HG03442 (cell line): ENCODE measurements around the gene GCA.

ENCODE experiments used
- ATAC-seq: cut with Tn5 transposase; IDR thresholded peaks from one replicate; pipeline ENCODE4 v1.9.1; 2021; ENCODE audit warnings: mild to moderate bottlenecking, moderate library complexity; ENCODE audit not compliant: unreplicated experiment

GCA gene, protein sequence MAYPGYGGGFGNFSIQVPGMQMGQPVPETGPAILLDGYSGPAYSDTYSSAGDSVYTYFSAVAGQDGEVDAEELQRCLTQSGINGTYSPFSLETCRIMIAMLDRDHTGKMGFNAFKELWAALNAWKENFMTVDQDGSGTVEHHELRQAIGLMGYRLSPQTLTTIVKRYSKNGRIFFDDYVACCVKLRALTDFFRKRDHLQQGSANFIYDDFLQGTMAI

DNA sequence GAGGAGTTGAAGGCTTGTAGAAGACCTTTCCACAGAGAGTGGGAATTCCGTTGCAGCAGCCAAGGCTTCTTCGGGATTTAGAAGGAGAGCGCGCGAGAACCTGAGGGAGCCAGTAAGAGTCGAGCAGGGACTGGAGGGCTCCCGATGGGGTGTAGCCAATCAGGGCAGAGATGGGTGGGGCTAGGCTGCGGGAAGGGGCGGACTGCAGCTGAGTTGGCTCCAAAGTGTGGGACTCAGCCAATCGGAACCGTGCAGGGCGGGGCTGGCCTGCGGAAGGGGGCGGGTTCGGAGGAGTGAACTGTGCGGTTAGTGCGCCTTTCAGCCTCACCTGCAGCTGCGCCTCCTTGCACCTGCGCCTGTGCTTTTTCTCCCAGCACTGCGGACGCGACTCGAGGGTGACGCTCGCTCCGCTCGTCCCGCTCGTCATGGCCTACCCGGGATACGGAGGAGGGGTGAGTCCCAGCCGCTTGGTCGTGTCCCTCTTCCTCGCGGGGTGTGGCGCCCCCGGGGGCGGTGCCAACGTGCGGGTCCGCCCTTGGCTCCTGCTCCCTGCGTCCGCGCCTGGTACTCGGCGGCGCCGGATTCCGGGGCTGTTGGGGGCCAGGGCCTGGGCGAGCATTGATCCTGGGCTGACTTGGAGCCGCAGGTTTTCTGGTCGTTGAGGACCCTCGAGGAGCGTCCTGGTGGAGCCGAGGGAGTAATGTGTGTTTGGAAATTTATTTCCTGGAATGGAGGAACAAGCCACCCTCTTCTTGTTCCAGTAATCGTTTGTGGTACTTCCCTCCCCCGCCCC, at the start of gene GCA:
Gene GCA, plus strand, starts transcription at position 309 of the 793 bp plus-strand sequence. Its CDS starts 117 bp downstream, at position 426.
- peak; percentile 98 for ATAC-seq

DNA sequence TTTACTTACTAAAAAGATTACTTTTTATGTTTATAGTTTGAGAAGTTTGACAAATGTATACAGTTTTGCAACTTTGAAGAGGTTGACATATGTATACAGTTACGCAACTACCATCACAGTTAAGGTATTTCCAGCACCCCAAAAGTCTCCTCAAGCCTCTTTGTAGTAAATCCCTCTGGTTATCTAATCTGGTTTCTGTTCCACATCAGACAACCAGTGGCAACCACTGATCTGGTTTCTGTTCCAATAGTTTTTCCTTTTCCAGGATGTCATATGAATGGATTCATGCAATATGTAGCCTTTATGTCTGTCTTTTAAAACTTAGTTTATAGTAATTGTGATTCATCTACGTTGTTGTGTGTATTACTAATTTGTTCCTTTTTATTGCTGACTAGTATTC, 48.9 kb upstream of the GCA start:
- no peak for ATAC-seq

DNA sequence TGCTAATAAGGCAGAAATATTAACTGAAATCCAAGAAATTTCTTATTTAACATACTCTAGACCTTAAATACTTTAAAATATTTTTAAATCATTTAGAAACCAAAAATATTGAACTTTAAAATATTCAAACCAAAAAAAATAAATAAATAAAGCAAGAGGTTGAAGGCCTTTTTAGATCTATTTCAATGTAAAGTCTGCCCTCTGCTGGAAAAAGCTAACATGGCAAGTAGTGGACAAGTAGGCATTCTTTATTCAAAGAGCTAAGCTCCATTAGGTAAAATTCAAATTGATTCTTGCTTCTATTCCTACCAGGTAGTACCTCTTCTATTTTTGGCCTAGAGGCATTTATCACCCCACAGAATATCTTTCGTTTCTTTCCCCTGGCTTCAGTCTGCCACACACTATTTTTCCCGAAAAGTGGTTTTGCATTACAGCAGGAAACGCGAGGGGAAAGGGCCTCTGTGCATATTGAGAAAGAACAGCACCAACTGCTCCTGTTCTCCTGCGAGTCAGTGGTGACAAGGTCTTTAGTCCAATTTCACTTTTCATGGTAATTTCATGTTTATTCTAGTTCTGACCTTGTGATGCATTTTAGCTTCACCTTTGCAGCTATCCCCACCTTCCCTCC, 45.9 kb upstream of the GCA start:
- ATAC-seq = peak; percentile 51

DNA sequence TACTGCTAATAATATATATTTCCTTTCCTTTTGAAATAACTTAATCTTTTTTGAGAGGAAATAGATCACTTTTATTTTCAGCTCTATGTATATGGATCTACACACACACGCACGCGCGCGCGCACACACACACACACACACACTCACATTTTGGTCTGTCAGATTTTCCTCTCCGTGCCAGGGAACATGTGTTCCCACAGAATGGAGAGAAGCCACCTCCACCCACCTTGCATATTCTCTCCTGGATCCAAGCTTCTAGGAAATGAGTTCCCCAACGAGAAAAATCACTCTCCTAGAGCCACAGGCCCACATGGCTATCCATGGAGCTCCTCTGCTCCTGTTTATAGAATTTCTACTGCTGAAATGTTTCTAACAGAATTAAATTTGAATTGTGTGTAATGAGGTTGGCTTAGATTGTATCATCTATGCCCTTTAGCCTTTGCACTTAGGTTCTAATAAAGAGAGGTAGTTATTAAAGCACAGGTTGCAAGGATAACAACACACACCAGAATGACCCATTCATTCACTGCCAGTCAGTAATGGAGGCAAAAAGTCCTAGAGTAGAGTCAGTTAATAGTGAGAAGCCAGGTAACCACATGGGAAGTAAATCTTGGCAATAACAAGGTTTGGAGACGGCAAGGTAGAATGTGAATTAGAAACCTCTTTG, 45.1 kb upstream of the GCA start:
- no peak for ATAC-seq

DNA sequence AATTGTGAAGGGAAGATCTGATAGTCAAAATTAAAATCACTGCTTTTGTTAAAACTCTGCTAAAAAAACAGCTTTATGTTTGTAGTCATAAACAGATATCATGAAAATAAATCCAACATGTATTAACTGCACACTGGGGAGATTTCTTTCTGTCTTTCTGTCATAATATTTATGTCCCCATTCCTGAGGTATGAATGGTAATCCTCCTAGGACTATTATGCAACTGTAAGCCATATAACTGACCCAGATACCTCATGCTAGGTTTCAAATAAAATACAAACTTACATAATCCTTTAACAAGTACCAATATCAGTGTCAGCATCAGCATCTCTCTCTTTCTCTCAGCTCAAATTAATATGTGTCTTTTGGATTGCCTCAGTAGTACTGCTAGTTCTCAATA, 43.7 kb upstream of the GCA start:
- ATAC-seq = no peak

DNA sequence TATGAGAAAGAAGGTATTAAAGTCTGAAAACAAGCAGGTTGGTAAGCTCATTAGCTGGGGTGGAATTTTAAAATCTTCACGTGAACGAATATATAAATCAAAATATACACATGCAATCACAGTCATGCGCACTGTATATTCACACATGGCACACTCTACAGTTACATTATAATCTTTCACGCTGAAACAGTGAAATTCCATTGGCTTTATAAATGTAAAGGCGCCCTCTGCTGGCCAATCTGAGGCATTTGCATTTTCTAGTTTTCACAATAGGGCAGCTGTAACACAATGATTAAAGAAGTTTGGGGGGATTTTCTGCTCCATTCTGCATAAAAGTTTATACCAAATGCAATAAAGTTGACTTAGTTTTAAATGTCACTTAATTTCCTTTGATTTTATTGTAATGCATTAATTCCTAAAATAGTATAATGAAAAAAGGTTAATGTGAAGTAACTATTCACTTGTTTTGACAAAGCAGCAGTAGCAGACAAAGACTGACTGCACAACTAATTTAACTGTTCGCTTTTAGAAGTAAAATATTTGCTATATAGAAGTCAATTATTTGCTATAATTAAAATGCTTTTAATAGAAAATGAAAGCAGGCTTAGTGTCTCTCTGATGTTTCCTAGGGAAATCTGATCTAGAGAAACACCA, 42.7 kb upstream of the GCA start:
- ATAC-seq = peak; percentile 76

DNA sequence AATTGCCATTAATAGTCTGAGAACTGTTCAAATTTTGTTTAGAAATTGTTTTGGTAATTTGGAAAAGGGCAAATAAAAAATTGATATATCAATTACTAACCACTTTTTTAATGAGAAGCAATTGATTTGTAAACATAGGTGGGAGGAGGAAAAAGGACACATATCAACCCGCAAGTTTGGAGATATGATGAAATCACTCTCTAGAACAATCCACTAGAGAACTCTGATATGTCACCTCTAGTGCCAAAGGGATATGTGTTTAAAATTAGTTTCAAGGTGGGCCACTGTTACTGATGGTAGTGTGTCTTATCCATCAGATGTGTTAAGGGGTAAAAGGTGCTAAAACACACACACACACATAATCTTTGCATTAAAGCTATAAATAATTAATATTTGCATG, 42.1 kb upstream of the GCA start:
- no peak for ATAC-seq

DNA sequence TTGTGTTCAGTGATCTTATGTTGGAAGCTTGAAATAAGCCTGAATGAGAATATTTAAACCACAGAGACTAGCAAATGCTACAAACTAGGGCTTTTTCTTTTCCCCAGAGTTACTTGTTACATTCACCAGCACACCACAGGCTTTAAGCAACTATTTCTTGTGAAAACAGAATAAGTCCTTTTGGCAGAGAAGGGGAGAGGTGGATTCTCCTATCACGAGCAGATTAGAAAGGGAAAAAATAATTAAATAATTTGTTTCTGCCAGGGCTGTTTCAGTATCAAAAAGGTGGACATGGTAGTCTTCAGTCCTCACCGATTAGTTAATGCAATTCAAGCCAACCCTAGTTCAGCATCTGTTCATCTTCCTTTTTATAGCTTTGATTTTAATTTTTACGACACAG, 38.0 kb upstream of the GCA start:
- no peak for ATAC-seq

DNA sequence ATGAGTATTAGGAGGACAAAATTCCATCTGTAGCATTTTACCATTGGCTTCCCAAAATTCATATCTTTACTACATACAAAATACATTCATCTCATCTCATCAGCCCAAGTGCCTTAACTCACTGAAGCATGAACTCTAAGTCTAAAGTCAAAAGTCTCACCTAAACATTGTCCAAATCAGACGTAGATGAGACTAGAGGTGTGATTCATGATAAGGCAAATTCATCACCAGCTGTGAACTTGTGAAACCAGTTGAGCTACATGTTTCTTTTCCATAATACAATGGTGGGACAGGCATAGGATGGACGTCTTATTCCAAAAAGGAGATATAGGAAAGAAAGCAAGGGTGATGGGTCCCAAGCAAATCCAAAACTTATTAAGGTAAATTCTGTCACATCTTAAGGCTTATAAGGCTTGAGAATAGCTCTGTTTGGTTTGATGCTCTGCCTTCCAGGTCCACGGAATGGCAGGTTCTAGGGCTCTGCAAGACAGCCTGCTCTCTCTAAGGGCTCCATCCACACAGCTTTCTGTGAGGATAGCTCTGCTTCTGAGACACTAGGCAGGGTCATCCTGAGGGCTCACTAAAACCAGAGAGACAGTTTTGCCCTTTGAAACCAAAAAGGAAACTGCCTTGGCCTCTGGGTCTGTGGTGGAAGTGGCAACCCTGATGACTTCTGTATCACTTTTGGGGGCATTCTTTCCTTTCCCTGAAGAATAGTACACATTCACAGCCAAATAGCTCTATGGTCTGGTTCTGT, 35.0 kb upstream of the GCA start:
- ATAC-seq = peak; percentile 74

DNA sequence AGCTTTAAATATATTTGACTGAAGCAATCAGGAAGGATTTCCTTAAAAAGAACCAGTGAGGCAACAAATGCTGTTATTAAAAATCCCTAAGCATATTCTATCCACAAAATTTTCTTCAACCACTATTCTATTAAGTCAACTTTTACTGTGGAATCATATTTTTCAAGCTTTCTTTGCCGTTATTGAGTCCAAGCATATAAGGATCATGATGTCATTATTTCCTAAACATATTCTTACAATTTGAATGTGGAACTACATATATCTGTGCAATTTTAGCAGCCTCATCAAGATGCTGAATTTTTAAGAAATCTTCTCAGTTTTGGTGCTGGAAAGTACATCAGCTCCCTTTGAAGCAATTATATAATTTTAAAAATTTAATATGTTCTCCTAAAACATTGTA, 31.1 kb upstream of the GCA start:
- ATAC-seq = no peak

DNA sequence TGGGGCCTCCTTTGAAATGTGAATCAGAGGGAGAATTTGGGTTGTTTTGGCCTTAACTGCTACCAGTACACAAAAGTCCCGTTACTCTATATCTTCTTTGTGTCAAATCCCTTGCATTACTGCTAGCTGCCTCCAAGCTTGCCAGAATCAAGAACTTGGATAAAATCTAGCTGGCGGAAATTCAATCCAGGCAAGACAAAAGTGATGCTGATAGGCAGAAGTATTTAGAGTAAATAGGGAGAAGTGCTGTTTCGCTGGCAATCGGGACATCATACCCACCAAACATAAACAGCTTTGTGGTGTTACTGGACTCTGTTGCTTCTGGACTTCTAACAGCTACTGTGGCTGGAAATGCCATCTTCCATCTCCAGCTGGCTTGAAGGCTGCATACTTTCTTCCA, 28.0 kb upstream of the GCA start:
- ATAC-seq = no peak

DNA sequence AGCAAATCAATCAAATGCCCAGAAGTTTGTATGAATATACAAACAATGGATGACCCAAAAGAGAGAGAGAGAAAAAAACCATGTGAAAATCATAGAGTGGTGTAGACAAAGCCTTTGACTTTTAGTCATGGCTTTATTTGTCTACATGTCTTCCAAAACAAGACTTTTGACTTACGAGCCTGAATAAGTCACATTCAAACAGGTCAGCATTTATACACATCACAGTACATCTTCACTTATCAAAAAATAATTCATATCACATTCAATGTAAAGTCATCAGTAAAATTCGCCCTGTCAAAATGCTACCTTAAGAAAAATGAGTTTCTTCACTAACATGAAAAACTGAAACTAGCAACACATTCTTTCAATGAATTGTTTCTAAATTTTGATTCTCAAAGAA, 27.3 kb upstream of the GCA start:
- ATAC-seq = no peak

DNA sequence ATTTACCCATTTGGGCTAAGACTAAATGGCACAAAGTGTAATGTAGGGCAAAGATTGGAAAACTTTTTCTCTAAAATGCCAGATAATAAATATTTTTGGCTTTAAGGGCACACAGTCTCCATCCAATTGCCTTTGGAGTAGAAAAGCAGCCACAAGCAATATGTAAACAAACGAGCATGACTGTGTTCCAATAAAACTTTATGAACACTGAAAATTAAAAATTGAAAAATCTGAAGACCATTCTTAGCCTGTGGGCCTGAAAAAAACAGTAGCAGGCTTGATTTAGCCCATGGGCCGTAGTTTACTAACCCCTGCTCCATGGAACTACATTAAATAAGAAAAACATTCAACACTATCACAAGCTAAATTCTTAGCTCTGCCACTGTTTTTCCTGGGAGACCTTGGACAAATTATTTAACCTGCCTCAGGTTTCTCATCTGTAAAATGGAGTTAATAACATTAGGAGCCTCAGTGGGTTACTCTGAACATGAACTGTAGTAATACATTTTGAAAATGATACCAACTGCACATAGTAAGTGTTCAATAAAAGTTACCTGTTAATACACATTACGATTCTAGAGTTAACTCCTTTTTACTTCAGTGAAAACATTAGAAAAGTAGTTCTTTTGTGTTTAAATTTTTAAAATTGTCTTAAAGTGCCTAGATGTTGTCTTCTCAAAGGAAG, 26.7 kb upstream of the GCA start:
- ATAC-seq = no peak

DNA sequence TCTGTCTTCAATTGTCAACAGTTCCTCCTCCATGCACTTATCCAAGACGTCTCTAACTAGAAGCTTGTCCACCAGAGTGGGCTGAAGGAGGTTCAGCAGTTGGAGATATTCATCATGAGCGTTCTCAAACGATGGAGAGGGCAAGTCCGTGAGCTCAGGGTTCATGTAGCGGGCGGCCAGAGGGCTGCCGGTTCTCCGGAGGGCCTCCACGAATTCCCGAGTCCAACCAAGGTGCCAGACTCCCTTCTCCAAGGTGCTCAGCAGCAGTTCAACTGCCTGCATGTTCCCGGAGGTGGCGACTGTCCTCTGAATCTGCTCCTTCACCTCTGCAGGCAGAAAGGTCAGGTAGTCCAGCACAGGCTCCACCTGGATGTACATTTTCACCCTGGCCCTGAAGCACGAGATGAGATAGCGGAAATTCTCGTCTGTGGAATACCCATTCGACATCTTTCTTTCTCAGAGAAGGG, 26.0 kb upstream of the GCA start:
- peak; percentile 3 for ATAC-seq

DNA sequence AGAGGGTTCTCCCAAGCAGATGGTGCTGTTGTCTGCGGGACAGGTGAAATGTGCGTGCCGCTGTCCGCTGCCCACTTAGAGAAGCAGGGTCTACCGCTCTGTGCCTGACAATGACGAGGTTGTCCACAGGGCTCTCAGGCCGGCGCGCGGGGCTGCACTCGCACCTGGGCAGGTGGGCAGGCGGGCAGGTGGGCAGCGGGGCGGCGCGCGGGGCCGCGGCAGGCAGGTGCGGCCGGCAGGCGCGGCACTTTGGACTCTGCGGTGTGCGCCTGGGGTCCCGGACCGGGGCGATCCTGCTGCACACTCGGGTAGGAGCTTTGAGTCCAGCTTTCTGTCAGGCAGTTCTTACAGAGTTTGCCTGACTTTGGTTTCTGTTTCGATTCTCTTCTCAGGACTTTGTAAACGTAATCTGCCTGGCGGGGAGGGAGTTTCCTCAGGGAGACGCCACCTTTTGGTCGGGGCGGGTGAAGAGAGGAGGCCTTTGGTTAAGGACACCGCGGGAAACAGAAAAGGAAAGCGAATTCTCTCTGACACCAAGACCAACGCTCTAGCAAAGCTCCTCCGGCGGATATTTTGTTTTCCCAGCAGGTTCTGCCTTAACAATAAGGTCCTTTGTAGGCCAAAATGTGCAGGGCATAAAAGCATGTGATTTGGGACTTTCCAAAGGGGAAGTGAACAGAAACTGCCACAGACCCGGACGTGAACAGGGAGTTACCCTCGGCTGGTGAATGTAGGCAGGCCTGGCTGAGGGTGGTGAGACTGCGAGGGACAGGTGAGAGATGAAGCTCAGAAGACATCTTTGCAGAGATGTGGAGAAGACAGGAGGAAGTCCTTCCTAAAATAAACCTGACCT, 25.4 kb upstream of the GCA start, which contains the start of gene IFIH1:
Gene IFIH1, minus strand, starts transcription at position 357 of the 853 bp plus-strand sequence. CDS start 377 bp downstream, outside the sequence.
- peak; percentile 84 for ATAC-seq

DNA sequence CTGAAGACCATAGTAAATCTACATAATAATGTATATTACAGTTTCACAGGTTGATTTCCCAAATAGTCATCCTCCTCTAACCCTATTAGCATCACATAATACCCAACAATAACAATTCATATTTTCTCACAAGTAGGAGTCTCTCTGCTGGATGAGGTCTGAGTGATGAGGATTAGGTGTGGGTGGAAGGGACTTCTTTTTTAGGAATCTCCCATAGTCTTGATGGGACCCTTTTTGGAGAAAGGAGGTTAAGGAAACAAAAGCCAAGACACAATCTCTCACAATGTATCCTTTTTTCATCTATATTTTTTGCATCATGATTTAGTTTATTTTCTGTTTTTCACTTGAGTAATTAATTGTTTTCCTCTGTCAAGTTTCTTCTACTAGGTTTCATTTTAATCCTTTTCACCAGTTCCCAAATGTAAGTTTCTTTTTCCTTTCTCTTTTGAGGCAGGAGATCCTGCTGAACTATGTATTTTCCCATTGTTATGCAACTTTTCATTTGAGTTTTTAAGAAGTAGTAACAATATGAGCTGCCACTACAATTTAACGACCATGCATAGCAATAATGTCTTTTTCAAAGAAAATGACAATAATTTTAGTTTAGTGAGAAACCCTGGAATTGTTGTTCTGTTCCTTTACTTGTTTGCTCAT, 22.9 kb upstream of the GCA start:
- ATAC-seq = no peak

DNA sequence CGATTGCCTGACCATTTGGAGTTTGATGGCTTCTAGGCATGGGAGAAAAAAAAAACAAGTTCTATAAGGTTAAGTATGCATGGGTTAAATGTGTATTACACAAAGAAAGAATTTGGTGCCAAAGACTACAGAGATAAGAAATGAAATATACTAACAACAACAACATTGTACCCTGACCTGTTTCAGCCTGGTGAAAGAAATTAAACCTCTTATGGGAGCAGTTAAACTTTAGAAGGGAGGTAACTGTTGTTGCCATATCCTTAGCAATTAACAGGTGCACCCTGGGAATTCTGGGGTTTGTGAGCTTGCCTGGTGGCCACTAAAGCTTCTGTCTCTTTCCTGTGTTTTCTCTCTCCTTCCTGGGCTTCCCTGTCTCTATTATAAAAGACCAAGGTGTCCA, 19.0 kb upstream of the GCA start:
- ATAC-seq = no peak

DNA sequence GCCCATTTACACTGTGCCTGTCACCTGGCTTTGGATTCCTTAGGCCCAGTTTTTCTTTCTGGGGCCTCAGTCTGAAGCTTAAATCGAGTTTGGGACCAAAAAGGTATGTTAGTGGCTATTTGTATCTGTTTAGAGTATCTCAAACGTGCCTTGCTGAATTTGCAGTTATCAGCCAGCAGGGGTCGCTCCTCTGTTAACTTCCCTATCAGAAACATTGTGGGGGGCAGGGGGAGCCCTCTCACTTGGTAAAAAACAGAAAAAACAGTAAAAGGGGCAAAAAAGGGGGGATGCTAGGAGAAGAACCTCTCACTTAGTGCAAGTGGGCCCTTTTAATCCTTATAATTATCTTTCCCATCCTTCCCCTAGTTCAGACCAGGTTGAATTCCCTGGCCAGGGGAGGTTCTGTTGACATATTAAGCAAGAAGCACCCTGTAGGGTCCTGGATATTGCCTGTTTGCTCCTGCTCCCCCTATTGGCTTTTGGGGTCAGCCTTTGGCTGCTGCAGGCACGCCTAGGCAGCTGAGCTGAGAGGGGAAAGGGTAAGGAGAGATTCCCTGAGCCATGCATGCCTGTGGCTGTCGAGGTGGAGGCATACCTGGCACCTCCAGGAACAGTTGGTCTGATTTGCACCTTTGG, 16.7 kb upstream of the GCA start:
- no peak for ATAC-seq
